HG03159 (cell line): Measurements from ENCODE around the gene EFCAB6.

Experiments
- ATAC-seq: cut with Tn5 transposase; IDR thresholded peaks from one replicate; pipeline ENCODE4 v1.9.1; 2021; ENCODE audit warnings: mild to moderate bottlenecking, moderate library complexity; ENCODE audit not compliant: unreplicated experiment

Gene EFCAB6

GRCh38 chr22:43592476-43592875, 219.6 kb downstream of the EFCAB6 start:
- ATAC-seq = no peak

- no peak for ATAC-seq
Measured at GRCh38 chr22:43591380-43591779, 220.7 kb downstream of the EFCAB6 start.

- no peak for ATAC-seq
Measured at GRCh38 chr22:43587574-43587973, 224.5 kb downstream of the EFCAB6 start.

GRCh38 chr22:43583501-43583900, 228.6 kb downstream of the EFCAB6 start:
- ATAC-seq = no peak

- ATAC-seq = no peak
Measured at GRCh38 chr22:43582394-43582793, 229.7 kb downstream of the EFCAB6 start.

- ATAC-seq = no peak
Measured at GRCh38 chr22:43580271-43580750, 231.8 kb downstream of the EFCAB6 start.

- ATAC-seq = no peak
Measured at GRCh38 chr22:43574738-43575137, 237.4 kb downstream of the EFCAB6 start.

GRCh38 chr22:43572710-43573109, 239.4 kb downstream of the EFCAB6 start:
- ATAC-seq = no peak

- ATAC-seq = no peak
Measured at GRCh38 chr22:43571181-43571580, 240.9 kb downstream of the EFCAB6 start.

GRCh38 chr22:43570531-43571165, 241.5 kb downstream of the EFCAB6 start:
- ATAC-seq = no peak

GRCh38 chr22:43569111-43569510, 243.0 kb downstream of the EFCAB6 start:
- ATAC-seq = no peak

GRCh38 chr22:43567691-43568324, 244.3 kb downstream of the EFCAB6 start:
- ATAC-seq = no peak

- ATAC-seq = no peak
Measured at GRCh38 chr22:43566561-43567332, 245.4 kb downstream of the EFCAB6 start.

GRCh38 chr22:43566021-43566420, 246.1 kb downstream of the EFCAB6 start:
- no peak for ATAC-seq

GRCh38 chr22:43564859-43565258, 247.2 kb downstream of the EFCAB6 start:
- no peak for ATAC-seq

GRCh38 chr22:43563571-43563970, 248.5 kb downstream of the EFCAB6 start:
- ATAC-seq = no peak

GRCh38 chr22:43562843-43563242, 249.3 kb downstream of the EFCAB6 start:
- ATAC-seq = no peak

- ATAC-seq = no peak
Measured at GRCh38 chr22:43561415-43562178, 250.5 kb downstream of the EFCAB6 start.

GRCh38 chr22:43560651-43561050, 251.5 kb downstream of the EFCAB6 start:
- ATAC-seq = no peak

- no peak for ATAC-seq
Measured at GRCh38 chr22:43555561-43556515, 256.3 kb downstream of the EFCAB6 start.
